GM21515 (cell line): ENCODE data around the gene TMTC1.
"Not testable (repeated sequence)": the region's sequence is repeated elsewhere in the genome, so short reads cannot be mapped to it uniquely, and the experiment has no call there.

Experiments used
- ATAC-seq: cut with Tn5 transposase; IDR thresholded peaks from one replicate; pipeline ENCODE4 v1.9.1; 2021; ENCODE audit not compliant: unreplicated experiment

The TMTC1 gene

GRCh38 chr12:29783773-29784666, at the start of gene TMTC1:
Gene TMTC1, minus strand, starts transcription at chr12:29783942. Its CDS starts 191 bp downstream, at chr12:29783751.
- ATAC-seq = no peak

GRCh38 chr12:29831173-29831572, 47.4 kb upstream of the TMTC1 start:
- no peak for ATAC-seq

- no peak for ATAC-seq
Observed at GRCh38 chr12:29830391-29830790, 46.6 kb upstream of the TMTC1 start.

DNA sequence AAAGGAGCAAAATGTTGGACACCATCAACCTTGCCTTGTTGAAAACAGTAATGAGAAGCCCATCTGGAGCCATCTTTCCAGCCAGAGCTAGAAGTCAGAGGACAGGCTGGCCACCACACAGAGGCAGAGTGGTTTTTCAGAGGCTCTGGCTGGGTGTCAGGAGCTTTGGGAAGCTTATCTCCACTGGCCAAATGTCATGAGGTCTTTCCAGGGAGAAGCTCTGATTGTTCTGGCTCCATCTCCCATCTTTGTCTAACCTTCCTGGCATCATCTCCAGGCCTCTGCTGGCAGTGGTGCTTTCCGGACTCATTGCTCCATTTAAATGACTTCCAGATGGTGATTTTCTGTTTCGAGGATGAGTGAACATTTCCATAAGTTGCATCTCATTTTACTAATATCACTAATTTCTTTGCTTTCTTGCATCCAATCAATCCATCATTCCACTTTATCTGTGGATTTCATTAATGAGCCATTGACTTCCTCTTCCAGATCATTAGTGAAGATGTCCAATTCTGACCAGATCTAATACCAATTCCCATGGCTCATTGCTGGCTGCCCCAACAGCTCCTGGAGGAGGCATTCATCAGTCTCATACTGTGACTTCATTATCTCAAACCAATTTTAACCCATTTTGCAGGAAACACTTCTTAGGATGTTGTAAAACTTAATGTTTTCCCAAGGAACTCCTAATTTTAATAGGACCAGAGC, 35.3 kb upstream of the TMTC1 start:
- no peak for ATAC-seq

GRCh38 chr12:29816874-29817725, 33.4 kb upstream of the TMTC1 start:
- ATAC-seq = no peak

GRCh38 chr12:29809616-29810361, 26.0 kb upstream of the TMTC1 start:
- ATAC-seq = not testable (repeated sequence)

GRCh38 chr12:29807129-29807528, 23.4 kb upstream of the TMTC1 start:
- ATAC-seq = no peak

GRCh38 chr12:29804019-29804418, 20.3 kb upstream of the TMTC1 start:
- ATAC-seq = no peak

- ATAC-seq = no peak
Observed at GRCh38 chr12:29799591-29799990, 15.8 kb upstream of the TMTC1 start.

- no peak for ATAC-seq
Observed at GRCh38 chr12:29797565-29798355, 14.0 kb upstream of the TMTC1 start.

GRCh38 chr12:29796823-29797263, 13.1 kb upstream of the TMTC1 start:
- no peak for ATAC-seq

- ATAC-seq = no peak
Observed at GRCh38 chr12:29795715-29796114, 12.0 kb upstream of the TMTC1 start.

DNA sequence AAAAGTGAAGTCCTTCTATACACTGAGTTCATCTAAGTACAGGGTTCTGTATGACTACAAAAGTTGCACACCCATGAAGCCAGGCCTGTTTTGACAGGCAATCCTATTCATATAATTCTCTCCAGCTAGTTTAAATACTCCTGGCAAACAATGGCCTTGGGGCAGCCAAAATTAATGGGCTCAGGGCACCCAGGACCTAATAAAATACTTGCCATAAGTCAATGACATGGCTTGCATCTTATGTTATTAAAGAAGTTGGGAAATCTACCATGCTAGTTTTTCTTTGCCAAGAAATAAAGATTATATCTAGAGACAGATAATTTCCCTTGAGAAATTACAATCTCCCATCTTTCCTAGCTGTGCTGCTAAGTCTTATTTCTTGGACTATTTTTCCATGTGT, 11.1 kb upstream of the TMTC1 start:
- no peak for ATAC-seq

GRCh38 chr12:29792853-29793252, 9.1 kb upstream of the TMTC1 start:
- ATAC-seq = no peak

DNA sequence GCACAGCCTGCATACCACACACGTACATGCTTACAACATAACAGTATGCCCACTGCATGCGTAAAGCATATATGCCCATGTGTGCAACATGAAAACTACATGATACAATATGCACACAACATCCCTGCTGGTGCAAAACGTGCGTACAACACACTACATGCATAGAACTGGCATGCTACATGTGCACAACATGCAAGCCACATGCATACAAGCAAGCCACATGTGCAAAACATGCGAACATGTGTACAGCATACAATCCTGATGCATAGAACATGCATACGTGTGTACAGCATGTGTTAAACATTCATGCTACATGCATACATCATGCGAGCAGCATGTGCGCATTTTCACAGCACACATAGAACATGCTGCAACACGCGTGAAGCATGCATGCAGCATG, 8.4 kb upstream of the TMTC1 start:
- no peak for ATAC-seq

DNA sequence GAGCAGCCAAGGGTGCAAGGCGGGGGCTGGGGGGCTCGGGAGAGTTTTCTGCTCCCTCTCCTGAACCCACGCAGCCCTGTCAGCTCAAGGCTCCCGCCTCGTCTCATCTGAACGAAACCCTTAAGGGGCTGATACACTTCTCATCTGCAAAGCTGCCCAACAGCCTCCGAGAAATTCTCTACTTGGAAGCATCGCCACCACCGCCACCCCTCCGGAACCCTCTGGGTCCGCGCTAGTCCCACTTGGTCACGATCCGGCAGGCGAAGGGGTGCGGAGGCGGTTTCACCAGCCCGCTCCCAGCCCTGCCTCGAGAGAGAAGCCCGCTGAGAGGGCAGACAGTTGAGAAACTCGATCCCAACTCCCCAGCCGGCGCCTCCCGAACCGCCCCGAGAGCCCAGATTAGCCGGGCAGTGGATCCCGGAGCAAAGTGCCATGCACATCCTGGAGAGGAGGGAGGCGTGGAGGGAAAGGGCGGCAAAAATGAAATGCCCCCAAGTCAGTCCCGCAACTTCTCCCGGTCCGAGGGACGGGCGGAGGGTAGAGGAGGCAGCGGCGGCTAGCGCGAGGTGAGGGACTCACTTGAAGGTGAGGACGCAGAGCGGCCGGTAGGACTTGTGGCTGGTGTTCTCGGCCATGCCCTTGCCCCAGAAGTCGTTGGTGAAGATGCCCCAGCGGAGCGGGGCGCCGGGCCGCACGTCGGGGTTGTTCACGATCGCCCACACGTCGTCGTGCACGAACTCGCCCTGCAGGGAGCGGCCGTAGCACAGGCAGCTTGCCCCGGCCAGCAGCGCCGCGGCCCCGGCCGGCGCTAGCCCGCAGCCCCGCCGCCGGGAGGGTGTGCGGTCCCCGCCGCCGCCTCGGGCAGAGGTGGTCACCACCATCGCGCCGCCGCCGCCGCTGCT, 620 bp downstream of the TMTC1 start:
- ATAC-seq = no peak

DNA sequence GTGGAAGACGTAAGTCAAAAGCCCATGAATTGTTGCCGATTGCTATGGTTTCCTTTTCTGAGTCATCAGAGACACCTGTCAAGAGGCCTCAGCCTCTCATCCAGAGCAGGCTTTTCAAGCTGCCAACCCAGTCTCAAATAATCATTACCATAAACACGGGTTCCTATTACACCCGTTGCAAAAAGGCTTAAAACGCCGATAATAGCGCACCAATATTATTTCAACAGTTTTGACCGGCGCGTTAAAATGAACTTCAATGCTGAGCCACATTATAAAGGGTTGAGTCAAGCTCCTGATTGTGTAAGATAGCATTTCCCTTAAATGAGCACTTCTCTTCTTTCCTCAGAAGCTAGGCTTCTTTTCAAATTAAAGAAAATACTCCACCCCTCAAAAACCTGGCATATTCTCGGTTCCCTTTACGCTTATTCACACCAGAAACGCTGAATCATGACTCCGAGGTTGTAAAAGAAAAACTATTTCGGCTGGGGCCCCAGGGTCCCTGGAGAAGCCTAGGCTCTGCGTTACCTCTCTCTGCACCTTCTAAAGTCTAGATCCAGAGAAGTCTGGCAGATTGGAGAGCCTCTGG, 1.4 kb downstream of the TMTC1 start:
- peak; percentile 69 for ATAC-seq

GRCh38 chr12:29781705-29782266, 2.0 kb downstream of the TMTC1 start:
- peak; percentile 37 for ATAC-seq
